Caco-2 (cell line): ENCODE data around the gene MISP. TPM values are rescaled to one million over a fixed set of nuclear protein-coding genes. Genes with fewer than 3 reads are reported as not detected.
"Not testable (repeated sequence)": the region's sequence is repeated elsewhere in the genome, so short reads cannot be mapped to it uniquely, and the experiment has no call there.

Experiments used
- BruUV-seq: library from RNA; stranded (reverse); fragments of 400-500 nt; replicated peaks from 2 replicates; lab custom pipeline; 2021; lab: Mats Ljungman, UMichigan
- CTCF ChIA-PET: fragments of 300-600 bp; sonication (Branson Sonifier 250); formaldehyde crosslinking; loops from one replicate; lab custom pipeline; 2022; ENCODE audit warnings: antibody characterized with exemption; lab: Charles Lee
- POLR2A ChIA-PET: fragments of 300-600 bp; sonication (Branson Sonifier 250); formaldehyde crosslinking; loops from one replicate; lab custom pipeline; 2022; ENCODE audit warnings: antibody characterized with exemption; lab: Charles Lee
- DNase-seq, 2 experiments: peaks; one replicate each; pipeline versions ENCODE4 v3.0.0 to v3.0.0-alpha.2; 2020 to 2022
- H3K27me3 ChIP-seq: replicated peaks from 2 replicates; pipeline ENCODE4 v1.6.0; 2011; ENCODE audit warnings: low read length; ENCODE audit not compliant: control insufficient read depth, insufficient read depth
- H3K36me3 ChIP-seq: 2 replicates; pipeline ENCODE4 v1.5.1; 2011; ENCODE audit warnings: low read length; ENCODE audit not compliant: control insufficient read depth, insufficient read depth
- H3K4me1 ChIP-seq: fragments of 250-450 bp; sonication (Bioruptor Pico); 2 replicates; pipeline ENCODE4 v1.5.1; 2020; ENCODE audit warnings: mild to moderate bottlenecking
- H3K4me3 ChIP-seq: 2 replicates; pipeline ENCODE4 v1.5.1; 2011; ENCODE audit warnings: low read depth, mild to moderate bottlenecking, control low read depth, low read length
- H3K9me3 ChIP-seq: fragments of 250-450 bp; sonication (Bioruptor Pico); 2 replicates; pipeline ENCODE4 v1.5.1; 2020; ENCODE audit warnings: mild to moderate bottlenecking, moderate library complexity
- H3K27ac Mint-ChIP-seq: one replicate; pipeline ENCODE4 v1.8.0; 2022; ENCODE audit warnings: mixed read lengths; ENCODE audit not compliant: unreplicated experiment
- H3K27me3 Mint-ChIP-seq: one replicate; pipeline ENCODE4 v1.8.0; 2022; ENCODE audit warnings: mixed read lengths; ENCODE audit not compliant: insufficient read depth, unreplicated experiment
- H3K36me3 Mint-ChIP-seq: one replicate; pipeline ENCODE4 v1.8.0; 2022; ENCODE audit warnings: mild to moderate bottlenecking, mixed read lengths; ENCODE audit not compliant: insufficient read depth, unreplicated experiment
- H3K4me1 Mint-ChIP-seq: one replicate; pipeline ENCODE4 v1.8.0; 2022; ENCODE audit warnings: low read depth, mixed read lengths; ENCODE audit not compliant: unreplicated experiment
- H3K4me3 Mint-ChIP-seq: one replicate; pipeline ENCODE4 v1.8.0; 2022; ENCODE audit warnings: mild to moderate bottlenecking, moderate library complexity, mixed read lengths; ENCODE audit not compliant: unreplicated experiment
- H3K9me3 Mint-ChIP-seq: one replicate; pipeline ENCODE4 v1.8.0; 2022; ENCODE audit warnings: mixed read lengths; ENCODE audit not compliant: unreplicated experiment
- intact Hi-C: fragments of 100-400 bp; cut with micrococcal nuclease; formaldehyde crosslinking; loops from one replicate; pipeline ENCODE4 v1.10.0; 2022; ENCODE audit not compliant: unreplicated experiment
- total RNA-seq: library from RNA; stranded (reverse); gene quantifications from 2 replicates; pipeline ENCODE4 v1.2.3, GENCODE V29; 2022
- TF ChIP-seq, protein P1 (sequence below), 2 experiments: fragments of 200-600 bp in 1 of 2; IDR thresholded peaks; 1 replicate in 1 of 2; 2 replicates in 1 of 2; pipeline versions ENCODE4 v1.5.1 to v1.8.0; 2011 to 2022; ENCODE audit warnings: antibody characterized with exemption in 1 of 2, control low read depth in 1 of 2, inconsistent platforms in 1 of 2, low read depth in 1 of 2, low read length in 1 of 2, mild to moderate bottlenecking in 1 of 2, moderate library complexity in 1 of 2; ENCODE audit not compliant: insufficient read depth in 1 of 2, severe bottlenecking in 1 of 2, unreplicated experiment in 1 of 2

The MISP gene
- total RNA-seq, 1 experiment from 2014 or later, result 27.8 TPM

- no peak for DNase-seq
- H3K36me3 Mint-ChIP-seq, result peaks cover 6% of the 10 kb centered on the region
- H3K4me1 Mint-ChIP-seq, result no peaks in the 10 kb centered on the region
- H3K9me3 Mint-ChIP-seq, result no peaks in the 10 kb centered on the region
- ChIA-PET POLR2A (no interaction called here), CTCF (no interaction called here)
- TF ChIP-seq, protein P1, sequence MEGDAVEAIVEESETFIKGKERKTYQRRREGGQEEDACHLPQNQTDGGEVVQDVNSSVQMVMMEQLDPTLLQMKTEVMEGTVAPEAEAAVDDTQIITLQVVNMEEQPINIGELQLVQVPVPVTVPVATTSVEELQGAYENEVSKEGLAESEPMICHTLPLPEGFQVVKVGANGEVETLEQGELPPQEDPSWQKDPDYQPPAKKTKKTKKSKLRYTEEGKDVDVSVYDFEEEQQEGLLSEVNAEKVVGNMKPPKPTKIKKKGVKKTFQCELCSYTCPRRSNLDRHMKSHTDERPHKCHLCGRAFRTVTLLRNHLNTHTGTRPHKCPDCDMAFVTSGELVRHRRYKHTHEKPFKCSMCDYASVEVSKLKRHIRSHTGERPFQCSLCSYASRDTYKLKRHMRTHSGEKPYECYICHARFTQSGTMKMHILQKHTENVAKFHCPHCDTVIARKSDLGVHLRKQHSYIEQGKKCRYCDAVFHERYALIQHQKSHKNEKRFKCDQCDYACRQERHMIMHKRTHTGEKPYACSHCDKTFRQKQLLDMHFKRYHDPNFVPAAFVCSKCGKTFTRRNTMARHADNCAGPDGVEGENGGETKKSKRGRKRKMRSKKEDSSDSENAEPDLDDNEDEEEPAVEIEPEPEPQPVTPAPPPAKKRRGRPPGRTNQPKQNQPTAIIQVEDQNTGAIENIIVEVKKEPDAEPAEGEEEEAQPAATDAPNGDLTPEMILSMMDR (IDR thresholded peaks at IDR 0.05; ENCODE audit: insufficient read depth in 1 of 2, low read depth in 1 of 2, low read length in 1 of 2, severe bottlenecking in 1 of 2, unreplicated experiment in 1 of 2), result no peak
- H3K4me3 Mint-ChIP-seq, result no peak overlapping the region
- Histone ChIP-seq H3K9me3 (no peaks in the 10 kb centered on the region), H3K4me3 (no peak overlapping the region), H3K36me3 (no peaks in the 10 kb centered on the region), H3K27me3 (no peaks in the 10 kb centered on the region), H3K4me1 (no peaks in the 10 kb centered on the region)
- BruUV-seq, result no TSS peak
- H3K27ac Mint-ChIP-seq, result no peak overlapping the region
- intact Hi-C loops, result no loop called here
- no peaks in the 10 kb centered on the region for H3K27me3 Mint-ChIP-seq
Observed at GRCh38 chr19:725461-726089, 25.3 kb upstream of the MISP start.

GRCh38 chr19:726993-727956, 23.6 kb upstream of the MISP start:
- no TSS peak for BruUV-seq
- ChIA-PET CTCF (no interaction called here), POLR2A (no interaction called here)
- H3K9me3 Mint-ChIP-seq, result no peaks in the 10 kb centered on the region
- no peaks in the 10 kb centered on the region for H3K27me3 Mint-ChIP-seq
- no peaks in the 10 kb centered on the region for H3K36me3 ChIP-seq
- no peak overlapping the region for H3K4me3 ChIP-seq
- H3K4me1 ChIP-seq, result no peaks in the 10 kb centered on the region
- H3K4me1 Mint-ChIP-seq, result no peaks in the 10 kb centered on the region
- H3K27me3 ChIP-seq, result no peaks in the 10 kb centered on the region
- TF ChIP-seq, protein P1 (IDR thresholded peaks at IDR 0.05; ENCODE audit: insufficient read depth in 1 of 2, low read depth in 1 of 2, low read length in 1 of 2, severe bottlenecking in 1 of 2, unreplicated experiment in 1 of 2), result no peak
- H3K9me3 ChIP-seq, result no peaks in the 10 kb centered on the region
- intact Hi-C loops, result no loop called here
- DNase-seq, result no peak
- peaks cover 6% of the 10 kb centered on the region for H3K36me3 Mint-ChIP-seq
- no peak overlapping the region for H3K27ac Mint-ChIP-seq
- H3K4me3 Mint-ChIP-seq, result no peak overlapping the region

DNA sequence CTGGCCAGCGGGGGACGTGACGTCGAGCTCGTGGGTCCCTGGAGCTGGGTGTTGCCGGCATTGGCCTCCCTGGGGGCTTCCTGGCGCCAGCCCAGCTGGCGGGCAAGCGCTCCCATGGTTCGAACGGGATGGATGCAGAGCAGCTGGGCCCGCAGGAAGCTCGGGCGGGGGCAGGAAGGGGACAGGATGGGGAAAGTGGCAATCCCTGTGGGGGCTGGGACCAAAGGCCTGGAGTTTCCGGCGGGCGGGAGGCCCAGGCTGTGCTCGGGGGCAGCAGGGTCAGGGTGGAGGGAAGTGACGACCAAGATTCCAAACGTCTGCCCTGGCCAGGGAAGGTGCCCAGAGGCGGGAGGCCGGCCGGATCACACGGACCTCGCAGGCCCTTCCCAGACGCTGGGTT, 22.9 kb upstream of the MISP start:
- Histone ChIP-seq H3K4me1 (no peaks in the 10 kb centered on the region), H3K4me3 (no peak overlapping the region), H3K36me3 (no peaks in the 10 kb centered on the region), H3K9me3 (no peaks in the 10 kb centered on the region), H3K27me3 (no peaks in the 10 kb centered on the region)
- TF ChIP-seq, protein P1 (IDR thresholded peaks at IDR 0.05; ENCODE audit: insufficient read depth in 1 of 2, low read depth in 1 of 2, low read length in 1 of 2, severe bottlenecking in 1 of 2, unreplicated experiment in 1 of 2), result no peak
- peaks cover 6% of the 10 kb centered on the region for H3K36me3 Mint-ChIP-seq
- no TSS peak for BruUV-seq
- H3K9me3 Mint-ChIP-seq, result no peaks in the 10 kb centered on the region
- no peaks in the 10 kb centered on the region for H3K27me3 Mint-ChIP-seq
- H3K4me3 Mint-ChIP-seq, result no peak overlapping the region
- ChIA-PET POLR2A (no interaction called here), CTCF (no interaction called here)
- intact Hi-C loops, result no loop called here
- DNase-seq, result no peak
- no peak overlapping the region for H3K27ac Mint-ChIP-seq
- no peaks in the 10 kb centered on the region for H3K4me1 Mint-ChIP-seq

DNA sequence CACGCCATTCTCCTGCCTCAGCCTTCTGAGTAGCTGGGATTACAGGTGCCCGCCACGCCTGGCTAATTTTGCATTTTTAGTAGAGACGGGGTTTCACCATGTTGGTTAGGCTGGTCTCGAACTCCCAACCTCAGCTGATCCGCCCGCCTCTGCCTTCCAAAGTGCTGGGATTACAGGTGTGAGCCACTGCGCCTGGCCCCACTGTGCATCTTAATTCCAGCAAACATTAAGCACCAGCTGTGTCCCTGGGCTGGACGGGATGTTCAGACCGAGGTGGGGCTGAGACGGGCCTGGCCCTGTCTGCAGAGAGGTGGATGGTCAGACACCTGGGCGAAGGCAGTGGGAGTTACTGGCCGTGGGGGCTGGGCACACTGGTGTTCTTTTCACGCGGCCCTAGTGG, 21.3 kb upstream of the MISP start:
- H3K4me1 Mint-ChIP-seq, CTCF ChIA-PET, H3K9me3 ChIP-seq, H3K36me3 ChIP-seq, H3K27ac Mint-ChIP-seq, DNase-seq, BruUV-seq, H3K27me3 ChIP-seq, intact Hi-C loops, H3K9me3 Mint-ChIP-seq, H3K4me3 Mint-ChIP-seq, H3K4me3 ChIP-seq, H3K4me1 ChIP-seq, H3K27me3 Mint-ChIP-seq, POLR2A ChIA-PET: not testable (repeated sequence)
- H3K36me3 Mint-ChIP-seq, result peaks cover 12% of the 10 kb centered on the region
